NT2/D1 (cell line): ENCODE measurements around the gene CCDC15.
"Not testable (repeated sequence)": the region's sequence is repeated elsewhere in the genome, so short reads cannot be mapped to it uniquely, and the experiment has no call there.

Source experiments
- DNase-seq: peaks from one replicate; pipeline ENCODE4 v3.0.0-alpha.2; 2011; ENCODE audit warnings: low read depth, low spot score
- H3K27me3 ChIP-seq: 2 replicates; pipeline ENCODE4 v1.6.0; 2011; ENCODE audit warnings: mild to moderate bottlenecking; ENCODE audit not compliant: insufficient read length, insufficient read depth
- H3K36me3 ChIP-seq: 2 replicates; pipeline ENCODE4 v1.6.1; 2011; ENCODE audit warnings: mild to moderate bottlenecking, low read length, mixed read lengths; ENCODE audit not compliant: insufficient read depth, insufficient read length
- H3K4me1 ChIP-seq: 2 replicates; pipeline ENCODE4 v1.5.1; 2011; ENCODE audit not compliant: insufficient read depth, insufficient read length
- H3K4me3 ChIP-seq: 2 replicates; pipeline ENCODE4 v1.5.1; 2011; ENCODE audit warnings: low read depth; ENCODE audit not compliant: insufficient read length
- H3K9ac ChIP-seq: 2 replicates; pipeline ENCODE4 v1.6.0; 2011; ENCODE audit warnings: low read depth; ENCODE audit not compliant: insufficient read length
- H3K9me3 ChIP-seq: 2 replicates; pipeline ENCODE4 v1.5.1; 2011; ENCODE audit warnings: mild to moderate bottlenecking, low read length; ENCODE audit not compliant: insufficient read depth
- SUZ12 ChIP-seq: IDR thresholded peaks from 2 replicates; pipeline ENCODE4 v1.6.1; 2011; ENCODE audit not compliant: insufficient read length, insufficient read depth; ENCODE audit errors: extremely low read depth
- YY1 ChIP-seq: IDR thresholded peaks from 2 replicates; pipeline ENCODE4 v1.6.1; 2011; ENCODE audit not compliant: insufficient read length, insufficient read depth
- ZNF274 ChIP-seq: IDR thresholded peaks from 2 replicates; pipeline ENCODE4 v1.6.1; 2011; ENCODE audit warnings: mild to moderate bottlenecking, low read depth, low read length

Gene CCDC15

GRCh38 chr11:125084761-125085231, 130.8 kb downstream of the CCDC15 start:
- Histone ChIP-seq H3K4me3 (no peak overlapping the region), H3K9ac (no peak overlapping the region), H3K4me1 (peaks cover 12% of the 10 kb centered on the region), H3K9me3 (no peaks in the 10 kb centered on the region), H3K27me3 (no peaks in the 10 kb centered on the region), H3K36me3 (no peaks in the 10 kb centered on the region)
- DNase-seq = no peak
- TF ChIP-seq ZNF274 = no peak

DNA sequence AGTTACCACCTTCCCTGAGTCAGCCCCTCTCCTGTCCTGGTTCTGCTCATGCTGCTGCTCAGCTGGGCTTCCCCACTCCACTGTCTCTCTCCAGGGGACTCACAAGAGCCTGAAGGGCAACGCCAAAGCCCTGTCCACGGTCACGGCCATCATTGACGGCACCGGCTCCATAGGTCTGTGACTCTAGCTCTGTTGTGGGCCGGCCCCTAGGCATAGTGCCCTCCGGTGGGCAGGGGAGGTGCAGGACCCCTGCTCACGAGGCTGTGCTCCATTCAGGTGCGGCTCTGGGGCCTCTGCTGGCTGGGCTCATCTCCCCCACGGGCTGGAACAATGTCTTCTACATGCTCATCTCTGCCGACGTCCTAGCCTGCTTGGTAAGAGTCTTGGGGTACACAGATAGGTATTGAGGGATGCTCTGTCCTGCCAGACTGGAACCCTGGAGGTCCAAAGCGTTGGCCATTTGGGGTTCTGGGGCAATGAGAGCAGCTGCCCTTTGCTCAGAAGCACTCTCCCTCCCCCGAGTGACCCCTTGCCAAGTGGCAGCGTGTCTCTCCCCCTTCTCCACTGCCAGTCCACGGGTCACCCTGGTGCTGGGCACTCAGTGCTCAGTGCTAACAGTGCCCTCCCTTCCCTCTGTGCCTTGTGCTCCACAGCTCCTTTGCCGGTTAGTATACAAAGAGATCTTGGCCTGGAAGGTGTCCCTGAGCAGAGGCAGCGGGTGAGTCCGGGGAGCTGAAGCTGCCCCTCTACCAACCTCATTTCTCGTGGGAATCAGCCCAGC, 131.5 kb downstream of the CCDC15 start:
- no peak for DNase-seq
- no peaks in the 10 kb centered on the region for H3K36me3 ChIP-seq
- TF ChIP-seq YY1 (no peak), SUZ12 (no peak), ZNF274 (no peak)
- H3K27me3 ChIP-seq = no peaks in the 10 kb centered on the region
- no peak overlapping the region for H3K4me3 ChIP-seq
- H3K9ac ChIP-seq = no peak overlapping the region
- no peaks in the 10 kb centered on the region for H3K9me3 ChIP-seq
- H3K4me1 ChIP-seq = peaks cover 12% of the 10 kb centered on the region

- H3K4me3 ChIP-seq = no peak overlapping the region
- no peak for TF ChIP-seq YY1
- no peak for TF ChIP-seq ZNF274
- no peak for TF ChIP-seq SUZ12
- no peaks in the 10 kb centered on the region for H3K27me3 ChIP-seq
- no peaks in the 10 kb centered on the region for H3K36me3 ChIP-seq
- no peak overlapping the region for H3K9ac ChIP-seq
- no peaks in the 10 kb centered on the region for H3K9me3 ChIP-seq
- DNase-seq = no peak
- peaks cover 12% of the 10 kb centered on the region for H3K4me1 ChIP-seq
Measured at GRCh38 chr11:125086633-125087296, 132.8 kb downstream of the CCDC15 start.

- Histone ChIP-seq H3K9me3 (no peaks in the 10 kb centered on the region), H3K4me3 (no peak overlapping the region), H3K27me3 (no peaks in the 10 kb centered on the region), H3K9ac (no peak overlapping the region), H3K36me3 (no peaks in the 10 kb centered on the region), H3K4me1 (peaks cover 17% of the 10 kb centered on the region)
- TF ChIP-seq ZNF274 (no peak), YY1 (no peak), SUZ12 (no peak)
- DNase-seq = no peak
Measured at GRCh38 chr11:125088123-125088522, 134.1 kb downstream of the CCDC15 start.

- Histone ChIP-seq H3K36me3 (no peaks in the 10 kb centered on the region), H3K27me3 (no peaks in the 10 kb centered on the region), H3K4me1 (peaks cover 12% of the 10 kb centered on the region), H3K4me3 (no peak overlapping the region), H3K9me3 (no peaks in the 10 kb centered on the region), H3K9ac (no peak overlapping the region)
- DNase-seq = no peak
- TF ChIP-seq SUZ12 = no peak
Measured at GRCh38 chr11:125088576-125089455, 134.8 kb downstream of the CCDC15 start.

DNA sequence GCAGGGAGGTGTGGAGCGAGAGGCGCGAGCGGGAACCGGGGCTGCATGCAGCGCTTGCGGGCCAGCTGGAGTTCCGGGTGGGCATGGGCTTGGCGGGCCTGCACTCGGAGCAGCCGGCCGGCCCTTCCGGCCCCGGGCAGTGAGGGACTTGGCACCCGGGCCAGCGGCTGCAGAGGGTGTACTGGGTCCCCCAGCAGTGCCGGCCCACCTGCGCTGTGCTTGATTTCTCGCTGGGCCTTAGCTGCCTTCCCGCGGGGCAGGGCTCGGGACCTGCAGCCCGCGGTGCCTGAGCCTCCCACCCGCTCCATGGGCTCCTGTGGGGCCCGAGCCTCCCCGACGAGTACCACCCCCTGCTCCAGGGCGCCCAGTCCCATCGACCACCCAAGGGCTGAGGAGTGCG, 135.5 kb downstream of the CCDC15 start:
- not testable (repeated sequence) for H3K27me3 ChIP-seq, DNase-seq, H3K9me3 ChIP-seq, H3K36me3 ChIP-seq, H3K9ac ChIP-seq, H3K4me3 ChIP-seq
- peaks cover 12% of the 10 kb centered on the region for H3K4me1 ChIP-seq

DNA sequence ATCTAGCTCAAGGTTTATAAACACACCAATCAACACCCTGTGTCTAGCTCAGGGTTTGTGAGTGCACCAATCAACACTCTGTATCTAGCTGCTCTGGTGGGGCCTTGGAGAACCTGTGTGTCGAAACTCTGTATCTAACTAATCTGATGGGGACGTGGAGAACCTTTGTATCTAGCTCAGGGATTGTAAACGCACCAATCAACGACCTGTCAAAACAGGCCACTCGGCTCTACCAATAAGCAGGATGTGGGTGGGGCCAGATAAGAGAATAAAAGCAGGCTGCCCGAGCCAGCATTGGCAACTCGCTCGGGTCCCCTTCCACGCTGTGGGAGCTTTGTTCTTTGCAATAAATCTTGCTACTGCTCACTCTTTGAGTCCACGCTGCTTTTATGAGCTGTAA, 136.1 kb downstream of the CCDC15 start:
- not testable (repeated sequence) for H3K4me3 ChIP-seq, H3K9me3 ChIP-seq, DNase-seq, H3K36me3 ChIP-seq, H3K9ac ChIP-seq, H3K27me3 ChIP-seq
- H3K4me1 ChIP-seq = peaks cover 12% of the 10 kb centered on the region
